Activated T-cell treated with anti-CD3 and anti-CD28 coated beads, Interleukin-2, amount 50 U/mL, for 24 hours (primary cell): ENCODE data around the gene SYNGR2.

Experiments
- DNase-seq: peaks from one replicate; pipeline ENCODE4 v3.0.0-alpha.2; 2020
- H3K27ac Mint-ChIP-seq: 2 replicates; pipeline ENCODE4 v1.8.0; 2020; ENCODE audit warnings: mild to moderate bottlenecking, mixed read lengths
- H3K27me3 Mint-ChIP-seq: 2 replicates; pipeline ENCODE4 v1.8.0; 2020; ENCODE audit warnings: mixed read lengths
- H3K36me3 Mint-ChIP-seq: 2 replicates; pipeline ENCODE4 v1.8.0; 2020; ENCODE audit warnings: low read depth, mixed read lengths
- H3K4me1 Mint-ChIP-seq: 2 replicates; pipeline ENCODE4 v1.8.0; 2020; ENCODE audit warnings: low read depth, mixed read lengths
- H3K4me3 Mint-ChIP-seq: 2 replicates; pipeline ENCODE4 v1.8.0; 2020; ENCODE audit warnings: mild to moderate bottlenecking, moderate library complexity, mixed read lengths
- H3K9me3 Mint-ChIP-seq: 2 replicates; pipeline ENCODE4 v1.8.0; 2020; ENCODE audit warnings: mixed read lengths

The SYNGR2 gene

DNA sequence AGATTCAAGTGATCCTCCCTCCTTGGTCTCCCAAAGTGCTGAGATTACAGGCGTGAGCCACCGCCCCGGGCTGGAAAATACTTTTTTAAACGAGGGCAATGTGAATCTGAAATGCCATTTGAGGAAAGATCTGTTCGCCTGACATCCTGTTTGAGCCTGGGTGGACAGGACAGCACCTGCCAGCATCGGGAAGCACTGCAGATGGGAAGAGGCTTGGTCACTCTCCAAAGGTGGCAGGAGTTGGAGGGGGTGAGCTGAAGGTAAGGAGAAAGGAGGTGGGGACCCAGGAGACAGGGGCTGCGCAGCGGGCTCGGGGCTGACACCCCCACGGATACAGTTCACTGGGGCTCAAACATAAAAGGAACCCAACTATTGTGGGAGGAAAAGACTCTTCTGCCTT, 41.7 kb downstream of the SYNGR2 start:
- peaks cover 20% of the 10 kb centered on the region for H3K36me3 Mint-ChIP-seq
- H3K4me3 Mint-ChIP-seq = no peak overlapping the region
- no peaks in the 10 kb centered on the region for H3K9me3 Mint-ChIP-seq
- DNase-seq = no peak
- no peak overlapping the region for H3K27ac Mint-ChIP-seq
- peaks cover 6% of the 10 kb centered on the region for H3K4me1 Mint-ChIP-seq
- no peaks in the 10 kb centered on the region for H3K27me3 Mint-ChIP-seq

DNA sequence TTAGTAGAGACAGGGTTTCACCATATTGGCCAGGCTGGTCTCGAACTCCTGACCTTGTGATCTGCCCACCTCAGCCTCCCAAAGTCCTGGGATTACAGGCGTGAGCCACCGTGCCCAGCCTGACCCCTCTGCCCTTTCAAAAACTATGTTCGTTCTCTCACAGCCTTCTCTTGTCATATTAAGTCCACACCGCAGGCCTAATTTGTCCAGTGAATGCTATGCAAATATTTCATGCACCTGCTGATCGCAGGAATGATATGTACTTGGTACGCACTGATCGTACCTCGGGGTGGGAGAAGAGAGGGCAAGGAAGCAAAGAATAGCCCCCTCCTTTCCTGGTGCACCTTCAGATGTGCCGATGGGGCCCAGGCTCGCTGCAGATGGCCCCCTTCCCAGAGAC, 42.7 kb downstream of the SYNGR2 start:
- H3K27ac Mint-ChIP-seq = no peak overlapping the region
- DNase-seq = no peak
- peaks cover 11% of the 10 kb centered on the region for H3K4me1 Mint-ChIP-seq
- H3K36me3 Mint-ChIP-seq = peaks cover 19% of the 10 kb centered on the region
- H3K4me3 Mint-ChIP-seq = no peak overlapping the region
- no peaks in the 10 kb centered on the region for H3K27me3 Mint-ChIP-seq
- no peaks in the 10 kb centered on the region for H3K9me3 Mint-ChIP-seq

DNA sequence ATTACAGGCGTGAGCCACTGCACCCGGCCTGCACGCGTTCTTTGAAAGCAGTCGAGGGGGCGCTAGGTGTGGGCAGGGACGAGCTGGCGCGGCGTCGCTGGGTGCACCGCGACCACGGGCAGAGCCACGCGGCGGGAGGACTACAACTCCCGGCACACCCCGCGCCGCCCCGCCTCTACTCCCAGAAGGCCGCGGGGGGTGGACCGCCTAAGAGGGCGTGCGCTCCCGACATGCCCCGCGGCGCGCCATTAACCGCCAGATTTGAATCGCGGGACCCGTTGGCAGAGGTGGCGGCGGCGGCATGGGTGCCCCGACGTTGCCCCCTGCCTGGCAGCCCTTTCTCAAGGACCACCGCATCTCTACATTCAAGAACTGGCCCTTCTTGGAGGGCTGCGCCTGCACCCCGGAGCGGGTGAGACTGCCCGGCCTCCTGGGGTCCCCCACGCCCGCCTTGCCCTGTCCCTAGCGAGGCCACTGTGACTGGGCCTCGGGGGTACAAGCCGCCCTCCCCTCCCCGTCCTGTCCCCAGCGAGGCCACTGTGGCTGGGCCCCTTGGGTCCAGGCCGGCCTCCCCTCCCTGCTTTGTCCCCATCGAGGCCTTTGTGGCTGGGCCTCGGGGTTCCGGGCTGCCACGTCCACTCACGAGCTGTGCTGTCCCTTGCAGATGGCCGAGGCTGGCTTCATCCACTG, 45.8 kb downstream of the SYNGR2 start, which contains the start of gene BIRC5:
Gene BIRC5, plus strand, starts transcription at position 238 of the 690 bp plus-strand sequence. Its CDS starts 64 bp downstream, at position 302.
- H3K4me3 Mint-ChIP-seq = peak within 1 kb of the TSS; percentile 95
- peaks cover 12% of the 10 kb centered on the region for H3K4me1 Mint-ChIP-seq
- peak within 1 kb of the TSS; percentile 90 for H3K27ac Mint-ChIP-seq
- H3K36me3 Mint-ChIP-seq = peaks cover 33% of the 10 kb centered on the region
- DNase-seq = peak; percentile 94
- H3K9me3 Mint-ChIP-seq = no peaks in the 10 kb centered on the region
- no peaks in the 10 kb centered on the region for H3K27me3 Mint-ChIP-seq

DNA sequence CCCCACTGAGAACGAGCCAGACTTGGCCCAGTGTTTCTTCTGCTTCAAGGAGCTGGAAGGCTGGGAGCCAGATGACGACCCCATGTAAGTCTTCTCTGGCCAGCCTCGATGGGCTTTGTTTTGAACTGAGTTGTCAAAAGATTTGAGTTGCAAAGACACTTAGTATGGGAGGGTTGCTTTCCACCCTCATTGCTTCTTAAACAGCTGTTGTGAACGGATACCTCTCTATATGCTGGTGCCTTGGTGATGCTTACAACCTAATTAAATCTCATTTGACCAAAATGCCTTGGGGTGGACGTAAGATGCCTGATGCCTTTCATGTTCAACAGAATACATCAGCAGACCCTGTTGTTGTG, 46.3 kb downstream of the SYNGR2 start:
- DNase-seq = no peak
- peak overlapping the region; percentile 95 for H3K4me3 Mint-ChIP-seq
- H3K27me3 Mint-ChIP-seq = no peaks in the 10 kb centered on the region
- H3K4me1 Mint-ChIP-seq = peaks cover 12% of the 10 kb centered on the region
- H3K36me3 Mint-ChIP-seq = peaks cover 38% of the 10 kb centered on the region
- H3K27ac Mint-ChIP-seq = peak overlapping the region; percentile 90
- H3K9me3 Mint-ChIP-seq = no peaks in the 10 kb centered on the region

DNA sequence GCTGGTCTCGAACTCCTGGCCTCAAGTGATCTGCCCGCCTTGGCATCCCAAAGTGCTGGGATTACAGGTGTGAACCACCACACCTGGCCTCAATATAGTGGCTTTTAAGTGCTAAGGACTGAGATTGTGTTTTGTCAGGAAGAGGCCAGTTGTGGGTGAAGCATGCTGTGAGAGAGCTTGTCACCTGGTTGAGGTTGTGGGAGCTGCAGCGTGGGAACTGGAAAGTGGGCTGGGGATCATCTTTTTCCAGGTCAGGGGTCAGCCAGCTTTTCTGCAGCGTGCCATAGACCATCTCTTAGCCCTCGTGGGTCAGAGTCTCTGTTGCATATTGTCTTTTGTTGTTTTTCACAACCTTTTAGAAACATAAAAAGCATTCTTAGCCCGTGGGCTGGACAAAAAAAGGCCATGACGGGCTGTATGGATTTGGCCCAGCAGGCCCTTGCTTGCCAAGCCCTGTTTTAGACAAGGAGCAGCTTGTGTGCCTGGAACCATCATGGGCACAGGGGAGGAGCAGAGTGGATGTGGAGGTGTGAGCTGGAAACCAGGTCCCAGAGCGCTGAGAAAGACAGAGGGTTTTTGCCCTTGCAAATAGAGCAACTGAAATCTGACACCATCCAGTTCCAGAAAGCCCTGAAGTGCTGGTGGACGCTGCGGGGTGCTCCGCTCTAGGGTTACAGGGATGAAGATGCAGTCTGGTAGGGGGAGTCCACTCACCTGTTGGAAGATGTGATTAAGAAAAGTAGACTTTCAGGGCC, 51.2 kb downstream of the SYNGR2 start:
- Mint-ChIP-seq H3K4me1 (peaks cover 9% of the 10 kb centered on the region), H3K27ac (no peak overlapping the region), H3K36me3 (peaks cover 75% of the 10 kb centered on the region), H3K9me3 (no peaks in the 10 kb centered on the region), H3K4me3 (no peak overlapping the region), H3K27me3 (no peaks in the 10 kb centered on the region)
- DNase-seq = no peak
